ENCODE data around the gene GMCL2.

DNA sequence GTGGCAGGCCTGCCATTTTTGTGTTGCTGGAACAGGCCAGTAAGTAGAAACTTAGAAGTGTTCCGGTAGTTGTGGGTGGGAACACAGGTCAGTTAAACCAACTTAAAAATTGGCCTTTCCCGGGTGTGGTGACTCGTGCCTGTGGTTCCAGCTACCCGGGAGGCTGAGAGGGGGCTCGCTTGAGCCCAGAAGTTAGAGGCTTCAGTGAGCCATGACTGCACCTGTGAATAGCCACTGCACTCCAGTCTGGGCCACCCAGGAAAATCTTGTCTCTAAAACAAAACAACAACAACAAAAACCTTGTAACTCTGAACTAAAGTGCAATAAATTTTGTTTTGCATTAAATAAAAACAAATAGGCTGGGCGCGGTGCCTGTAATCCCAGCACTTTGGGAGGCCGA is 32.1 kb downstream of the GMCL2 start:
- TF ChIP-seq, protein P1, sequence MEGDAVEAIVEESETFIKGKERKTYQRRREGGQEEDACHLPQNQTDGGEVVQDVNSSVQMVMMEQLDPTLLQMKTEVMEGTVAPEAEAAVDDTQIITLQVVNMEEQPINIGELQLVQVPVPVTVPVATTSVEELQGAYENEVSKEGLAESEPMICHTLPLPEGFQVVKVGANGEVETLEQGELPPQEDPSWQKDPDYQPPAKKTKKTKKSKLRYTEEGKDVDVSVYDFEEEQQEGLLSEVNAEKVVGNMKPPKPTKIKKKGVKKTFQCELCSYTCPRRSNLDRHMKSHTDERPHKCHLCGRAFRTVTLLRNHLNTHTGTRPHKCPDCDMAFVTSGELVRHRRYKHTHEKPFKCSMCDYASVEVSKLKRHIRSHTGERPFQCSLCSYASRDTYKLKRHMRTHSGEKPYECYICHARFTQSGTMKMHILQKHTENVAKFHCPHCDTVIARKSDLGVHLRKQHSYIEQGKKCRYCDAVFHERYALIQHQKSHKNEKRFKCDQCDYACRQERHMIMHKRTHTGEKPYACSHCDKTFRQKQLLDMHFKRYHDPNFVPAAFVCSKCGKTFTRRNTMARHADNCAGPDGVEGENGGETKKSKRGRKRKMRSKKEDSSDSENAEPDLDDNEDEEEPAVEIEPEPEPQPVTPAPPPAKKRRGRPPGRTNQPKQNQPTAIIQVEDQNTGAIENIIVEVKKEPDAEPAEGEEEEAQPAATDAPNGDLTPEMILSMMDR (conservative IDR thresholded peaks at IDR 0.05 in 1 of 2, IDR thresholded peaks at IDR 0.05 in 1 of 2; ENCODE audit: extremely low read depth in 1 of 2, insufficient read depth in 1 of 2, low read depth in 1 of 2, low read length in 2 of 2), result no peak
- no peak for TF ChIP-seq EZH2 (IDR thresholded peaks at IDR 0.05; ENCODE audit: borderline replicate concordance, low read length)

Measured in mammary epithelial cell (primary cell).